Sciatic nerve (tissue), 2 donors: ENCODE measurements around the gene LRRK2. TPM values are rescaled to one million over a fixed set of nuclear protein-coding genes. Genes with fewer than 3 reads are reported as not detected.

Source experiments
- ATAC-seq: fragments of 200-7000 bp; cut with Tn5 transposase; one replicate; pipeline ENCODE4 v1.9.1; 2020; ENCODE audit warnings: mild to moderate bottlenecking, moderate library complexity
- DNase-seq: peaks from one replicate; pipeline ENCODE4 v3.0.0-alpha.2; 2020; ENCODE audit warnings: low spot score
- intact Hi-C: fragments of 100-400 bp; cut with DNase I; formaldehyde crosslinking; loops from one replicate; pipeline ENCODE4 v1.14.2; 2022
- total RNA-seq: library from RNA; stranded (reverse); fragmentation: NEBNext Ultra II Directional; extraction: Animal tissue kit (Norgen Biotek cat#: 25700); gene quantifications from one replicate; pipeline ENCODE4 v1.2.1, GENCODE V29; 2021
- donor health status: DM: no; HTN: no; CAD: no.
- donor health status: DM: no; HTN: no; CAD: no.

The LRRK2 gene
- total RNA-seq, 1 donor from 2014 or later: 51.7 TPM

DNA sequence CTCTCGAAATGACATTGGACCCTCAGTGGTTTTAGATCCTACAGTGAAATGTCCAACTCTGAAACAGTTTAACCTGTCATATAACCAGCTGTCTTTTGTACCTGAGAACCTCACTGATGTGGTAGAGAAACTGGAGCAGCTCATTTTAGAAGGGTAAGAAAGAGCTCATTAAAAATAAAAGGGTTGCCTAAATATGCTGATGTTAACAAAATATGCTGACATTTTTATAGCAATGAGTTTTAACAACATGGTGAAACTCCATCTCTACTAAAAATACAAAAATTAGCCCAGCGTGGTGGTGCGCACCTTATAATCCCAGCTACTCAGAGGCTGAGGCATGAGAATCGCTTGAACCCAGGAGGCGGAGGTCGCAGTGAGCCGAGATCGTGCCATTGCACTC lies 73.5 kb downstream of the LRRK2 start:
- ATAC-seq (no peak), DNase-seq (no peak)
- intact Hi-C loops: no loop called here

DNA sequence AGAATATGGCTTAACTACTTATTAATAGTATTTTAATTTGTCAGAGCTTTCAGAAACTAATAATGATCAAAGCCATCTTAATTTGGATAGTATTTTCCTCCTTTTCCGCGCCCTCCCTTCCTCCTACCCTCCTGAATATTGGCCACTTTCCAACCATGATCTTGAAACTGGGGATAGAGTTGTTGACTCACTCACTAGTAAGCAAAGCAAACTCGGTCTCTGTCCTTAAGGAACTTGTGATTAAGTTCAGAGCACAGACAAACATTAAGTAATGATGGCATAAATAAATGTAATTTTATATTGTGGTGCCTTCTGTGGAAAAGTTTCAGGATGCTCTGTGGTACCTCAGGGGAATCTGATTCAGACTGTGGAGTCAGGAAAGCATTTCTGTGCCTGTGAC lies 75.7 kb downstream of the LRRK2 start:
- ATAC-seq (no peak), DNase-seq (no peak)
- intact Hi-C loops: no loop called here

DNA sequence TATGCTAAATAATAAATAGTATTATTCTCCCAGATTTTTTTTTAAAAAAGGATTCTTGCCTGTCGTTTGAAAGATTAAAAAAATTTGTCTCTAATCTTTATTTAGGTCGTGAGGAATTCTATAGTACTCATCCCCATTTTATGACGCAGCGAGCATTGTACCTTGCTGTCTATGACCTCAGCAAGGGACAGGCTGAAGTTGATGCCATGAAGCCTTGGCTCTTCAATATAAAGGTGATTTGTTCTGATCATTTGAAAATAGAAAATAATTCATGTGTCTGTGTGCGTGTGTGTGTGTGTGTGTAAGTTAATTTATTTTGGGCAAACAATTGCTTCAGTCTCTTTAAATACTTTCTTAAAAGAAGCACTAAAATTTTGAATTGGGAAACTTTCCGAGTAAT lies 84.2 kb downstream of the LRRK2 start:
- intact Hi-C loops: no loop called here

DNA sequence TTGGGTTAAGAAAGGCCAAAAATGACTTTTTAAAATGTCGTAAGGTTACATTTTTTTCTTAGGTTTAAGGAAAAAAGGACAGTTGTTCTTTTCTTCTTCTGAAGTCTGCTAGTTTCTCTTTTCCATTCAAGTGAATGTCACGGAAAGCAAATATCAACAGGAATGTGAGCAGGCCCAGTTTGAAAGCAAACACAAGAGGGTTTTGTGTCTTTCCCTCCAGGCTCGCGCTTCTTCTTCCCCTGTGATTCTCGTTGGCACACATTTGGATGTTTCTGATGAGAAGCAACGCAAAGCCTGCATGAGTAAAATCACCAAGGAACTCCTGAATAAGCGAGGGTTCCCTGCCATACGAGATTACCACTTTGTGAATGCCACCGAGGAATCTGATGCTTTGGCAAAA lies 85.4 kb downstream of the LRRK2 start:
- DNase-seq: no peak
- ATAC-seq: no peak
- intact Hi-C loops: loop anchor here (10.0 kb wide), 1 partner anchor 155 kb away; no protein-coding TSS in a partner anchor

More for the DNA sequence above, 84.2 kb downstream of the LRRK2 start:
- DNase-seq (no peak), ATAC-seq (no peak)

DNA sequence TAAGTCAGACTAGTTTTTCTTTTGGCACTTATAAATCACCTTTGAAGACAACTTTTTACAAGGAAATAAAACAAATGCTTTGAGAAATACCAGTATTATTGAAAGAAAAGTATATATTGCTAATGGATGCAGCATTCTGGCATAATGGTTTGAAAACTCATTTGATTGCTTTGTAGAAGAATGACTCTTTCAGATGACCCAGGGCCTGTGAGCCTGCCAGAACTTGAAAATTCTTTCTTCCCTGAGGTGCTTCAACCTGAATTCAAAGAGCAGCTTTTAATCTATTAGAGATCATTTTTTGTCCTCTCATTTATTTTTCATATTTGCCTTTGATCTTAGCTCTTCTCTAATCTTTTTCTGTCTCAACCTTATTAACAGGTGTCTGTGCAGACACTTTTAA lies 87.4 kb downstream of the LRRK2 start:
- ATAC-seq (no peak), DNase-seq (no peak)
- intact Hi-C loops: loop anchor here (10.0 kb wide), 1 partner anchor 157 kb away; no protein-coding TSS in a partner anchor

DNA sequence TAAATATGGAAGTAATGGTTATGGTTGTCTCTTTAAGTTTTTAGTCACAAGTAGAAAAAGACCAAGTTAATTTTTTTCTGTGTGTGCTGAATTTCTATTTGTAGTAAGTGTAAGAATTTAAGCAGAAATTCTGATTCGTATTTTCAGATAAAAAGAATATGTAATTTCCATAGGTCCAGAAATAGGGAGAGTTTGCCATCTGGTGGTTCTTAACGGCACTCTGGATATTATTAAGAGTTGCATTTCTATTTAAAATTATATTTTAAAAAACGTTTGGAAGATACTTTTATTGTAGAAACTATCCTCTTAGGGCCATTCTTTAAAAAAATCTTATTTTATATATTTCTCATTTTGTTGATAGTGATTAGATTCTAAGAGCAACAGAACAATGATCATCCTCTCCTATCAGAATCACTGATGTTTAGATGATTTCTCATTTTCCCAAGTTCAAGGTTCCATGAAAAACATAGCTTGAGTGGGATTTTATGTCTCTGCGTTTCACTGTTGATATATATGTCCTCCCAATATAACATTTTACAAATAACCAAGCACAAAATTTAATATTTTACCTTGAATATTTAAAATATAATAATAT lies 88.3 kb downstream of the LRRK2 start:
- intact Hi-C loops: loop anchor here (10.0 kb wide), 1 partner anchor 158 kb away; no protein-coding TSS in a partner anchor

DNA sequence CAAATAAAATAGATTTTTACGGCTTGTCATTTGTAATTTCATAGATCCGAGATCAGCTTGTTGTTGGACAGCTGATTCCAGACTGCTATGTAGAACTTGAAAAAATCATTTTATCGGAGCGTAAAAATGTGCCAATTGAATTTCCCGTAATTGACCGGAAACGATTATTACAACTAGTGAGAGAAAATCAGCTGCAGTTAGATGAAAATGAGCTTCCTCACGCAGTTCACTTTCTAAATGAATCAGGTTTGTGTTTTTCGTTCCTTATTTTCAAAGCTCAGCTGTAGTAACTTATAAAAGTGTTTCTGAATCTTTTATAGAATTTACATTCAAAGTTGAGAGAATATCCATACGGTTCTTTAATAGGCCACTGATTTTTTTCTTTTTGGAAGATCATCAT lies 89.1 kb downstream of the LRRK2 start:
- ATAC-seq (no peak), DNase-seq (no peak)
- intact Hi-C loops: loop anchor here (2.0 to 10.0 kb wide), 2 partner anchors 41 to 159 kb away; no protein-coding TSS in a partner anchor

More for the DNA sequence above, 88.3 kb downstream of the LRRK2 start:
- no peak for DNase-seq
- ATAC-seq: no peak

DNA sequence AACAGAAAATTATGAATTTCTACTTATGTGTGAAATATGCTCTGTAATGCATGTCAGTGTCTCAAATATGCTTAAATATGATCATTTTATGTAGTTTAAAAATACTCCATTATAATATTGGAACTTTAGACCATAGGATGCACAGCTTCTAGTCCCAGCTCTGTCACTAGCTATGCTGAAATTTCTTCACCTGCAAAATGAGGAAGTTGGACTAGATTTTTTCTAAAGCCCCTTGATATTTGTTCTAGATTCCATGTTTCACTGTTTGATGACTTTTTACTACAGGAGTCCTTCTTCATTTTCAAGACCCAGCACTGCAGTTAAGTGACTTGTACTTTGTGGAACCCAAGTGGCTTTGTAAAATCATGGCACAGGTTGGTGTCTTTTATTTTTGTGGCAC lies 90.1 kb downstream of the LRRK2 start:
- intact Hi-C loops: loop anchor here (2.0 to 10.0 kb wide), 2 partner anchors 40 to 160 kb away; no protein-coding TSS in a partner anchor
- DNase-seq (no peak), ATAC-seq (no peak)

DNA sequence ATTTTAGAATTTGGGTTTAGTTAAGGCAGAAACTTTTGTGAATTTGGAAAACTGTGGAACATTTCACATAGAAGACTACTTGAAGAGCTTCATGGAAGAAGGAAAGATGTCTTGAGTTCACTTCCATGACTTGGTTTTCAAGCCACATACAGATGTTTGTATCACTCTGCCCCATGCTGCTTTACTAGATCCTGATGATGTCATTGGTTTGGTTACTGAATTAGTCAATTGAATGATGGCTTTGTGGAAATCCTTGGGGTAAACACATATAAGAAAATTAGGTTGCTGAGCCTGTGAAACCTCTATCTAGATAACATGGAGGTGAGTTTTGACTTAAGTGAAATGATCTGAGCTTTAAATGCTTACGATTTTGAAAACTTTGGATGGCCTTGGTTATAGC lies 90.6 kb downstream of the LRRK2 start:
- DNase-seq: no peak
- no peak for ATAC-seq
- intact Hi-C loops: loop anchor here (2.0 to 10.0 kb wide), 2 partner anchors 39 to 161 kb away; no protein-coding TSS in a partner anchor

DNA sequence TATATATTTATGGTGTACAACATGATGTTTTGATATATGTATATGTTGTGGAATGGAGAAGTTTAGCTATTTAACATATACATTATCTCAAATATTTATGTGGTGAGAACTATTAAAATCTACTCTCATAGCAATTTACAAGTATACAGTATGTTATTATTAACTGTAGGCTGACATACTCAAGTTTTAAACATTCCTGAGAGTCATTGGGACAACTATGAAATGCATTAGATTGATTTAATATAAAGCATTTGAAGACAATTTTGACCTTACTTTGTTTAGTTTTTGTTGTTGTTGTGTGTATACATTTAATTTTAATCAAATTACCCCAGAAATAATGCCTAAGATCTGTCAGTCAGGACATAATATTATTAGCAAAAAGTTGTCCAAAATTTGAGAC lies 99.5 kb downstream of the LRRK2 start:
- no peak for DNase-seq
- no peak for ATAC-seq
- intact Hi-C loops: no loop called here

DNA sequence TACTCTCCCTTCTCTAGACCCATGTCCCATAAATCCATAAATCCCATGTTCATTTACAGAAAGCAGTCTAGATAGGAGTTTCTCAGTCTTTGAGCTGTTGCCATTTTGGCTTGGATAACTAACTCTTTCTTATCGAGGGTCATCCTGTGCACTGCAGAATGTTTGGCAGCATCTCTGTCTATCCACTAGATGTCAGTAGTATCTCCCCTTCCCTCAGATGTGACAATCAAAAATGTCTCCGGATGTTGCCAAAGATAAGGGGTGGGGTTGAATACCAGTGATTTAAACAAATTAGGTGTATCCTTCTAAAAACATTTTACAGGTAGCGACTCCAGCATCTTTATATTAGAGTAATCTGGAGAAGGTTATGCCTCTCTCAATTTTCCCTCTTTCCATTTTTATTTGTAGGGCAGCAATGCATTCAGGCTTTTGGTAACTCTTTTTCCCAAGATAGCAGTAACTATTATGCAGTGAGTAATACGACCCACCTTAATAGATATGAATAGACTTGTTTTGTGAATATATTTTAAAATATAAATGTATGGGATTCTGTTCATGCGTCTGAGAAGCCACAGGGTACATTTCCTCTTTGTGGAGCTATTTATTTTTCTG lies 100.7 kb downstream of the LRRK2 start:
- intact Hi-C loops: no loop called here
- no peak for DNase-seq
- ATAC-seq: peak; percentile 36

DNA sequence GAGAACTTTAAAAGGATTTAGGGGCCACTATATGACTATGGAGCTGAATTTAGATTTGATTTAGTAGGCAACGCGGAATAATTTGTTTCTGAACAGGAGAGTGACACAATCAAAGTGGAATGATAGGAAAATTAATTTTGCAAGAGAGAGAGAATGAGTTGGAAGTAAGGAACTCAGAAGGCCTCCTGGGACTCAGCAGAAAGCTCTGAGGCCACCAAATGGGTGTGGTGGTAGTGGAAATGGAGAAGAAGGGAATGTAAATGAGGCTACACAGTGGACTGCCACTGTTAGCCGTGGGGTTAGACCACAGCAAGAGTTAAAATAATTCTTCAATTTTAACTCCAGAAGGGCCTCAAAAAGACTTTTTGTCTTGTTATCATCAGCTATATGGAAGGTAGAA lies 102.7 kb downstream of the LRRK2 start:
- DNase-seq (no peak), ATAC-seq (no peak)
- intact Hi-C loops: no loop called here

DNA sequence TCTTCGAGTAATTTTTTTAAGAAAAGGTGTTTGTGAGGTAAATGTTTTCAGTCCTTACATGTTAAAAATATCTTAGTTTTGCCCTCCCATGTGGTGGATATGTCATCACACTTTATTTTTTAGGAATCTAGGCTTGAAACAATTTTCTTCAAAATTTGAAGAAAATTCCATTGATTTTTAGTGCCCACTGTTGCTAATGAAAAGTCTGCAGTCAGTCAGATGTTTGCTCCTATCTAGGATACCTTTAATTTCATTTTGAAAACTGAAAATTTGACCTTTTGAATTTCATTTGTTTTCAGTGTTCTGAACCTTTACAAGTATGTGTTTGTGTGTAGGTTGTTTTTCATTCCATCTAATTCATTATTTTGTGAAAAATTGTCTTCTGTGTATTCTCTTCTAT lies 105.4 kb downstream of the LRRK2 start:
- intact Hi-C loops: no loop called here
- DNase-seq: no peak
- ATAC-seq: no peak

DNA sequence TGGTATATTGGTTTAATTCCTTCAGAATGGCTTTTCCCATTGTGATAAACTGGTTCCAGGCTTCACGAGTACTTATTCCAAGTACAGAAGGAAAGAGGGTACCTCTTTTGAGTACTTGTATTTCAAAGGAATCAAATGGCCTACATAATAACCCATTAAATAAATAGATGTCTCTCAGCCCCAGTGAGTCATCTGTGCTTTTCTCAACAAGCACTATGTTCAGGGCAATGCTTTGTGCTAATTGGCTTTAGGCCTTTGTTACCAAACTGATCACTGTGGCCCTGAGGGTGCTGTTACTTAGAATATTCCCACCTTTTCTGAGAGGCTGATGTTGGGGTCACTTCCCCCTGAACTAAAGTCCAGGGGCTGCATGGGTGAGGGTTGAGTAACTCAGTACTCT lies 107.1 kb downstream of the LRRK2 start:
- no peak for DNase-seq
- ATAC-seq: no peak
- intact Hi-C loops: no loop called here

DNA sequence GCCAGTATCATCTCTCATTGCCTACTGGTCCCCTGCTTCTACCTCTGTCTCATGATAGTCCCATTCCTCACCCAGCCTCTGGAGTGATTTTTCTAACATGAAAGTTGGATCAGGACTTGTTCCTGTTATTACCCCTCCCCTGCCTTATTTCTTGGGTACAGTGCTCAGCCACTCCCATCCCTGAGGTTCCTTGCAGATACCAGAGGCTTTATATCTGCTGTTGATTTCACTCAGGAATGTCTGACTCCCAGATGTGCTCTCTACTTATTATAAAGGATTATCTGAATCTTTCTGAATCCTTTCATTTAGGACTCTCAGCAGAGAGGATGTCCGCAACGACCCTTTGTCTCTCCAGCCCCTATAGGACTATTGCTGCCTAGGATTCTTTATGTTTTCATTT lies 111.2 kb downstream of the LRRK2 start:
- no peak for ATAC-seq
- no peak for DNase-seq
- intact Hi-C loops: no loop called here

DNA sequence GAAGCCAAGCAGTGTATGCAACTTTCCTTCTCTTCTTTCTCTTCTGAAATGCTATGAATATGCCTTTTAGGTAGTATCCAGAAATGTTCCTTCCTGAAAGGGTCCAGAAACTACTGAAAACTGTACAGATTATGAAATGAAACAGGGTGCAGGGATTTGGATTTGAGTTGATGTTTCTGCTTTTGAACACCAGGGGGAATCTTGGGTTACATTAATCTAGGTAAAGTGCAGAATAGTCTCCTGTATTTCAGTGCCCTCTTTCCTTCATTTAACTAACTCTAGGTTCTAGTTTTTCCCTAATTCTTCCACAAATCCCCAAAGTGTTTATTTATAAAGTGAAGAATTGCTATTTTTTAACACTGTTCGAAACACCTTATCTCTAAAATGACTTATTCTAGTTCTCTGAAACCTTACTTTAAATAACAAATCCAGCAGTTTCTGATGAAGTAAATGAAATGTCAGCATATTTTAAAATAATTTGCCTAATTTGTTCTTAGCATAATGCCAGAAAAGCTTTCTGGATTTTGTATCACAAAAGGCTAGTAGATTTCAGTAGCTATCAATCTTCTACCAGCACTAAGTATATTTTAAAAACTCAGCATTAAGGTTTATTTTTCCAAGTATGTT lies 111.9 kb downstream of the LRRK2 start:
- intact Hi-C loops: no loop called here
- DNase-seq: no peak
- ATAC-seq: peak; percentile 56

DNA sequence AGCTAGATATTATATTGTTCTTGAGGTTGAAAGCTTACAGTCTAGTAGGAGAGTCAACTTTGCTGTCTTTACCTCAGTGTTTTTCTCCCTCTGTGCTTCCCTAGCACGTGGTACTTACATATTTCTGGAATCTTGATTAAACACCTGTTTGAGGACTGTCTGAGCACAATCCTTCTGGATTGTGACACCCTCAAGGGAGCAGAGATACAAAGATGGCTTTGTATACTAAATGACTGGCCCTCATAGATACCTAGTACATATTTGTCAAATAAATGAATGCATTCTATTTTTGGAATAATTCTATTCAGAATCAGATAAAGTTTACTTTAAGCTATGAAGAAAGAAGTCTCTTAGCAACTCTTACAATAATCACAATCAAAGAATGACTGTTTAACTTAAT lies 113.3 kb downstream of the LRRK2 start:
- ATAC-seq (no peak), DNase-seq (no peak)
- intact Hi-C loops: no loop called here

DNA sequence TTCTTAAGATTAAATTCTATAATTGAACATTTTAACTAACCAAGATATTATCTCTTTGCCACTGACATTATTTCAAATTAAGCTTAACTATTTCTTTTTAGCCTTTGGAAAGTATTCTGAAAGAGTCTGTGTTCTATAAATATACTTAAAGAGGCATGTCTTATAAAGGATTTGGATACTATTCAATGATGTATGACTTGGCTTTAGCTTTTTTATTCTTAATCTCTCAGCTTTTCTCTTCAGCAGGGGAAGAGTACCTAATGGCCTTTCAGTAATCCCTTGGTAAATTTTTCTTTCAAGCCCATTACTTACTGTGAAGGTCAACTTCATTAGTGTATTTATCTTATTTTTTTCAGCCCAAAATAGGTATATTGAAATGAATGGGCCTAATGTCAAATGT lies 113.8 kb downstream of the LRRK2 start:
- ATAC-seq: no peak
- intact Hi-C loops: no loop called here
- no peak for DNase-seq

DNA sequence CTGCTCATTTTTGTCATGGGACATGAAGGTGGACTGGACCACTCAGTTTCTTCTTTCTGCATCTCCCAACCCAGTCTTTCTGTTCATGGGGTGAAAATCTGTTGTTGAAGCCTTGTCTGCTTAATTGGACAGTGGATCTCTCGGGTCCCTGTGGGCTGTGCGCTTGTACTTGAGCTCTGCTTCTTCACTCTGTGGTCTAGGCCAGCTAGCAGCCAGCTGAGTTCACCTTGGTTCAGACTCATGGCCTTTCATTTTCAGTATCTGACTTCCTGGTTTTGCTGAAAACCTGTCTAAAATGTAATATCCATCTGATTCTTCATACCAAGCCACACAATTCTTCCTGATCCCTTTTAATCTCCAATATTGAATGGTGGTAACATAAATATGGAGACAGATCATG lies 117.2 kb downstream of the LRRK2 start:
- DNase-seq (no peak), ATAC-seq (no peak)
- intact Hi-C loops: no loop called here

DNA sequence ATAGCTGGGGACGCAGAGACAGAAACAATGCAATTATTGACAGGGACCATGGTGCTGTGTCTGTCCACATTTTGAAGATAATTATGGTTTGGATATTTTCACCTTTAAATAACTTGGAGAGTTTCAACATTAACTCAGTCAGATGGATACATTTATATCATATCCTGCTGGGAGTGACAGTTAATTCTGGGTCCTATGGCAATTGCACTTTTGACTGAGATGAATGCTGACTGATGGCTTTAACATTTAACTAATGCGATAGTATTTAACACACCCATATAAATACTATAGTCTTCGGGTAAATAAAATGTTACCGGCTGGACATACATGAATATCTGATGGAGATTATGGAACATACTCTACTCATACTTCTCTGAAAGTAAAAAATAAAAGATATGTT lies 118.3 kb downstream of the LRRK2 start:
- intact Hi-C loops: no loop called here
- ATAC-seq: no peak
- DNase-seq: no peak
